Muscle layer of duodenum (tissue), 2 donors: ENCODE results near the gene FOLR2.
A peak's percentile ranks its signal among the peaks of the same experiment; 100 is the strongest.

ENCODE experiments used
- H3K27ac ChIP-seq: one replicate; pipeline ENCODE4 v1.7.0; 2013; ENCODE audit warnings: mild to moderate bottlenecking, low read length
- H3K27me3 ChIP-seq: one replicate; pipeline ENCODE4 v1.7.0; 2013; ENCODE audit warnings: low read depth, mild to moderate bottlenecking, control low read depth, low read length
- H3K36me3 ChIP-seq, 2 donors: one replicate each; pipeline ENCODE4 v1.7.0; 2013; ENCODE audit warnings: low read length in 2 of 2, control low read depth in 1 of 2, mild to moderate bottlenecking in 1 of 2; ENCODE audit not compliant: insufficient read depth in 2 of 2, control insufficient read depth in 1 of 2
- H3K4me1 ChIP-seq, 2 donors: one replicate each; pipeline ENCODE4 v1.7.0; 2013; ENCODE audit warnings: low read length in 2 of 2, mild to moderate bottlenecking in 2 of 2, control low read depth in 1 of 2, moderate library complexity in 1 of 2; ENCODE audit not compliant: insufficient read depth in 2 of 2, control insufficient read depth in 1 of 2
- H3K4me3 ChIP-seq, 2 donors: one replicate each; pipeline ENCODE4 v1.7.0; 2013; ENCODE audit warnings: low read length in 2 of 2, low read depth in 1 of 2, mild to moderate bottlenecking in 1 of 2
- H3K9me3 ChIP-seq, 2 donors: one replicate each; pipeline ENCODE4 v1.7.0; 2013; ENCODE audit warnings: low read length in 2 of 2, control low read depth in 1 of 2, mild to moderate bottlenecking in 1 of 2; ENCODE audit not compliant: control insufficient read depth in 1 of 2
- donor health status: healthy.

The FOLR2 gene

DNA sequence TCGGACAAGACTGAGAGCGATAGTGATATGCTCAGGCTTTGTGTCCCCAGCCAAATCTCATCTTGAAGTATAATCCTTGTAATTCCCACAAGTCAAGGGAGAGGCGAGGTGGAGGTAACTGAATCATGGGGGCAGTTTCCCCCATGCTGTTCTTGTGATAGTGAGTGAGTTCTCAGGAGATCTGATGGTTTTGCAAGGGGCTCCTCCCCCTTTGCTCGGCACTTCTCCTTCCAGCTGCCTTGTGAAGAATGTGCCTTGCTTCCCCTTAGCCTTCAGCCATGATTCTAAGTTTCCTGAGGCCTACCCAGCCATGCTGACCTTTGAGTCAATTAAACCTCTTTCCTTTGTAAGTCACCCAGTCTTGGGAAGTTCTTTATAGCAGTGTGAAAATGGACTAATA, 7.5 kb upstream of the FOLR2 start:
- Histone ChIP-seq H3K36me3 (no peaks in the 10 kb centered on the region), H3K9me3 (no peaks in the 10 kb centered on the region), H3K27ac (no peak overlapping the region), H3K27me3 (no peaks in the 10 kb centered on the region), H3K4me1 (no peaks in the 10 kb centered on the region), H3K4me3 (peak overlapping the region in 1 of 2 donors; percentile 6)

DNA sequence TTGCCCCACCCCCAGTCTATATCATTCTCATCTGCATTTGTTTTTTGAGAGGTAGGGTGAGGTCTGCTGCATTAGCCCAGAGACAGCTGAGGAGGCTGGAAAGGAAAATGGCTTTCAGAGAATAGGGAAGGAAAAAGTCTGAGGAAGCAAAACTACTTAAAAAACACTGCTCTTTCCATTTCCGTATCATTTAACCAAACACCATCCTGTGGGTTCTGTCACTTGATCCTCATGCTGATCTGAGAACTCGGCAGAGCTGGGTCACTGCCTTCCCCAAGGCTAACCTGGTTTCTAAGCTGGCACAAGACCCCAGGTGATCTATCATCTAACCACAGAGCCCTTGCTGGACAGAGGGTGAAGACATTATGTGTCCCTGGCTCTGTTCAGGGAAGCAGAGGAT, 1.2 kb downstream of the FOLR2 start:
- peak overlapping the region; percentile 49 for H3K27ac ChIP-seq
- no peaks in the 10 kb centered on the region for H3K27me3 ChIP-seq
- no peaks in the 10 kb centered on the region for H3K36me3 ChIP-seq
- no peaks in the 10 kb centered on the region for H3K9me3 ChIP-seq
- no peak overlapping the region for H3K4me3 ChIP-seq
- H3K4me1 ChIP-seq: peaks cover 3 to 10% of the 10 kb centered on the region in 2 donors

DNA sequence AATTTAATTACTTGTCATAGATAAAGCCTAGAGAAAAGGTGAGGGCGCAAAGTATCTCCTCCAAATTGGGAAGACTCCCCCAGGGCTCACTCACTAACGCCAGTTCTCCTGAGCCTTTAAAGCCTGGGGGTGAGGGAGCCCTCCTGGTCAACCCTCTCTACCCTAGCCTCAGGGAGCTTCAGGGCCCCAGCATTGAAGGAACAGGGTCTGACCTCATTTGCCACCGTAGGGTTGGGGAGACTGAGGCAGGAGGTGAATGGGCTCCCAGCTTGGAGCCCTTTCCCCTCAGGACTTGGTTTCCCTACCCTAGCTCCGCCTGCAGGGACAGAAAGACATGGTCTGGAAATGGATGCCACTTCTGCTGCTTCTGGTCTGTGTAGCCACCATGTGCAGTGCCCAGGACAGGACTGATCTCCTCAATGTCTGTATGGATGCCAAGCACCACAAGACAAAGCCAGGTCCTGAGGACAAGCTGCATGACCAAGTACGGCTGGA, 1.7 kb downstream of the FOLR2 start:
- Histone ChIP-seq H3K4me1 (peaks cover 3 to 10% of the 10 kb centered on the region in 2 donors), H3K4me3 (no peak overlapping the region), H3K9me3 (no peaks in the 10 kb centered on the region), H3K36me3 (no peaks in the 10 kb centered on the region), H3K27ac (peak overlapping the region; percentile 49), H3K27me3 (no peaks in the 10 kb centered on the region)

DNA sequence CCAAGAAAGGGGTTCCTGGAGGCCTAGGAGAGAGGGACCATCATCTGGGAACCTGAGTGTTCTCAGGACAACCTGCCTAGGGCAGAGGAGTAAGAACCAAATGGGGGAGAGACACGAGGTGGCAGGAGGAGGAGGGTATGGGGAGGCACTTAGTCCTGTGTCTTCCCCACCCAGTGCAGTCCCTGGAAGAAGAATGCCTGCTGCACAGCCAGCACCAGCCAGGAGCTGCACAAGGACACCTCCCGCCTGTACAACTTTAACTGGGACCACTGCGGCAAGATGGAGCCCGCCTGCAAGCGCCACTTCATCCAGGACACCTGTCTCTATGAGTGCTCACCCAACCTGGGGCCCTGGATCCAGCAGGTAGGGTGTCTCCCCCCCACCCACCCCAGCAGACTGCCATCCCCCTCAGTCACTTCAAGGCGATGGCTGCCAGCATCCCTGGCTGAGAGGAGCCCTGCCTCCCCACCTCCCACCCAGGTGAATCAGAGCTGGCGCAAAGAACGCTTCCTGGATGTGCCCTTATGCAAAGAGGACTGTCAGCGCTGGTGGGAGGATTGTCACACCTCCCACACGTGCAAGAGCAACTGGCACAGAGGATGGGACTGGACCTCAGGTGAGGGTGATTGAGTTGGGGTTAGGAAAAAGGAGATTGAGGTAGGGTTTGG, 4.2 kb downstream of the FOLR2 start:
- Histone ChIP-seq H3K9me3 (no peaks in the 10 kb centered on the region), H3K4me3 (no peak overlapping the region), H3K27me3 (no peaks in the 10 kb centered on the region), H3K27ac (no peak overlapping the region), H3K36me3 (no peaks in the 10 kb centered on the region), H3K4me1 (peaks cover 9 to 18% of the 10 kb centered on the region in 2 donors)

- H3K27me3 ChIP-seq: no peaks in the 10 kb centered on the region
- H3K27ac ChIP-seq: peak overlapping the region; percentile 87
- H3K4me1 ChIP-seq: peaks cover 10 to 25% of the 10 kb centered on the region in 2 donors
- H3K9me3 ChIP-seq: no peaks in the 10 kb centered on the region
- no peaks in the 10 kb centered on the region for H3K36me3 ChIP-seq
- H3K4me3 ChIP-seq: no peak overlapping the region
Measured at GRCh38 chr11:72221386-72222075, 4.9 kb downstream of the FOLR2 start.

DNA sequence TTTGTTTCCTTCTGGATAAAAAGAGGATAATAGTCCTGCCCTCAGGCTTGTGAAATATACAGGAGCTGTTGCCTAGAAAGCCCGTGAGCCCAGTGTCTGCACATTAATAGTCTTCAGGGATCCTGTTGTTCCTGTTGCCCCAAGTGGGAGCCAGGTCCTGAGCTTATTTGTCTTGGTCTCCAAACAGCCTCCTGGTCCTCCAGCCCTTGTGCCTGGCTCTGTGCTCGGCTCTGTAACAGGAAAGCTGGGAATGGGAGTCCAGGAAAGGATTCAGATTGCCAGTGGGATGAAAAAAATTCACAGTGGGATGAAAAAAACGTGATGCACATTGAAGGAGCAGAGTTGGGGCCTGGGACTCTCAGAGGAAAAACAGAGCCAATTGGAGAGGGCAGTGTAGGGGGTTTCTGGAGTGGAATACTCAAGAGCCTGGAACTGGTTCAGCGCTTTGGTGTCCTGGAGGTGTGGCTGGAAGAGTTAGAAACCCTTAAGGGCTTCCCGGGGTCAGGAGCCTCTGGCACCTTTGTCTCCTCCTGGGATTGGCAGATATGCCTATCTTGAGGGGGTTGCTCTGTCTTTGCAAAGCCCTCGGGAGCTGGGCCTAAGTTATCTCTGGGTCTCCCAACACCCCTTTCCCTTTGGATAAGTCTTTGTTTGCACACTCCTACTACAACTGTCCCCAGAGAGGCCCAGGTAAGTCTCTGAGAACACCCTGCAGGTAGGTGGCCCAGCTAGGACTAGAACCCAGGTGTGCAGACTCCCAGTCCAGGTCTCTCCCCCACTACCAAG, 5.7 kb downstream of the FOLR2 start:
- Histone ChIP-seq H3K36me3 (no peaks in the 10 kb centered on the region), H3K9me3 (no peaks in the 10 kb centered on the region), H3K4me1 (peaks cover 10 to 33% of the 10 kb centered on the region in 2 donors), H3K27me3 (no peaks in the 10 kb centered on the region), H3K4me3 (peak overlapping the region; percentile 76 to 91), H3K27ac (peak overlapping the region; percentile 87)

GRCh38 chr11:72222907-72223614, 6.5 kb downstream of the FOLR2 start:
- Histone ChIP-seq H3K27me3 (no peaks in the 10 kb centered on the region), H3K4me1 (peaks cover 10 to 40% of the 10 kb centered on the region in 2 donors), H3K36me3 (no peaks in the 10 kb centered on the region), H3K27ac (peak overlapping the region; percentile 87), H3K4me3 (peak overlapping the region; percentile 76 to 91), H3K9me3 (no peaks in the 10 kb centered on the region)

GRCh38 chr11:72223615-72224563, 7.3 kb downstream of the FOLR2 start:
- no peaks in the 10 kb centered on the region for H3K9me3 ChIP-seq
- H3K4me3 ChIP-seq: peak overlapping the region; percentile 91 to 94
- peaks cover 3 to 7% of the 10 kb centered on the region in 2 donors for H3K36me3 ChIP-seq
- H3K4me1 ChIP-seq: peaks cover 10 to 44% of the 10 kb centered on the region in 2 donors
- H3K27ac ChIP-seq: peak overlapping the region; percentile 87
- H3K27me3 ChIP-seq: no peaks in the 10 kb centered on the region

- Histone ChIP-seq H3K4me1 (peaks cover 10 to 44% of the 10 kb centered on the region in 2 donors), H3K4me3 (peak within 1 kb of the TSS; percentile 91 to 94), H3K36me3 (peaks cover 12 to 16% of the 10 kb centered on the region in 2 donors), H3K9me3 (no peaks in the 10 kb centered on the region), H3K27me3 (no peaks in the 10 kb centered on the region), H3K27ac (peak within 1 kb of the TSS; percentile 87)
Measured at GRCh38 chr11:72224564-72225410, 8.2 kb downstream of the FOLR2 start, which contains the start of gene INPPL1. TSS of gene INPPL1 (plus strand) at chr11:72224767. CDS start at chr11:72224985, 218 bp downstream.
